Measurements from ENCODE around the gene PCSK4. TPM values are rescaled to one million over a fixed set of nuclear protein-coding genes. Genes with fewer than 3 reads are reported as not detected.

The PCSK4 gene
- total RNA-seq, 2 donors from 2014 or later: 1.0 to 4.4 TPM

- Histone ChIP-seq H3K27me3 (no peaks in the 10 kb centered on the region), H3K36me3 (no peaks in the 10 kb centered on the region), H3K4me3 (no peak overlapping the region), H3K4me1 (peaks cover 0 to under 1% of the 10 kb centered on the region in 2 donors), H3K27ac (no peak overlapping the region), H3K9me3 (no peaks in the 10 kb centered on the region)
- no peak for TF ChIP-seq CTCF (IDR thresholded peaks at IDR 0.05)
- DNase-seq (ENCODE audit: low spot score): no peak
These were observed 7.6 kb upstream of the PCSK4 start for GRCh38 chr19:1497578-1498235.

- no peak for DNase-seq (ENCODE audit: low spot score)
- Histone ChIP-seq H3K36me3 (no peaks in the 10 kb centered on the region), H3K4me3 (no peak overlapping the region), H3K9me3 (no peaks in the 10 kb centered on the region), H3K4me1 (no peaks in the 10 kb centered on the region), H3K27ac (no peak overlapping the region), H3K27me3 (no peaks in the 10 kb centered on the region)
- TF ChIP-seq CTCF (IDR thresholded peaks at IDR 0.05): no peak
These were observed 6.8 kb upstream of the PCSK4 start for GRCh38 chr19:1496714-1497577.

GRCh38 chr19:1495799-1496713 is 5.9 kb upstream of the PCSK4 start:
- H3K27me3 ChIP-seq: no peaks in the 10 kb centered on the region
- no peak overlapping the region for H3K27ac ChIP-seq
- H3K36me3 ChIP-seq: no peaks in the 10 kb centered on the region
- TF ChIP-seq CTCF (IDR thresholded peaks at IDR 0.05): no peak
- no peak overlapping the region for H3K4me3 ChIP-seq
- no peak for DNase-seq (ENCODE audit: low spot score)
- no peaks in the 10 kb centered on the region for H3K9me3 ChIP-seq
- H3K4me1 ChIP-seq: peaks cover 0 to 6% of the 10 kb centered on the region in 2 donors

DNA sequence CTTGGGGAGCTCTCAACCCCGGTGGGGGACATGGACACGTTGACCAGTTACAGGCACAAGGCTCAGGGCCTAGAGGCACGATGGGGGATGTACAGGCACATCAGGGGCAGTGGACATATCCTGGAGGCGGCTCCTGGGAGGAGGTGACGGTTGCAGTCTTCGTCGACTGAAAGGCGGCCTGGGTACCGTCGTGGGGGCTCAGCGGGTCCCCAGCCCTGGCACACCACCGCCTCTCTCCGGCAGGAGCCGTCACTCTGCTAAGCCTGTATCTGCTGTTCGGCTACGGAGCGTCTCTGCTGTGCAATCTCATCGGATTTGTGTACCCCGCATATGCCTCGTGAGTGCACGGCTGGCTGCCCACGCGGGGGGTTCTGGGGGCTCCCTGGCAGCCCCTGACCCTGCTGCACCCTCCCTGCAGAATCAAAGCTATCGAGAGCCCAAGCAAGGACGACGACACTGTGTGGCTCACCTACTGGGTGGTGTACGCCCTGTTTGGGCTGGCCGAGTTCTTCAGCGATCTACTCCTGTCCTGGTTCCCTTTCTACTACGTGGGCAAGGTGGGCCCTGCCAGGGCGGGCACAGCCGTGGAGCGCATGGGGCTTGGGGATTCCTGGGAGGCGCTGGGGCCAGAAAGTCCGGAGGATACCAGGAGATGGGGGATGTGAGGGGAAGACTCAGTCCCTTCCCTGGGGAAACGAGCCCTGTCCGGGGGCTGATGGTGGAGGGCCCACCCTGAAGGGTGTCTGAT is 5.1 kb upstream of the PCSK4 start:
- DNase-seq (ENCODE audit: low spot score): no peak
- Histone ChIP-seq H3K4me1 (peaks cover 0 to 9% of the 10 kb centered on the region in 2 donors), H3K4me3 (no peak overlapping the region), H3K27me3 (no peaks in the 10 kb centered on the region), H3K36me3 (no peaks in the 10 kb centered on the region), H3K27ac (no peak overlapping the region), H3K9me3 (no peaks in the 10 kb centered on the region)
- TF ChIP-seq CTCF (IDR thresholded peaks at IDR 0.05): no peak

All from right atrium auricular region (tissue), 2 donors.